ENCODE data around the gene GNG14. TPM values are rescaled to one million over a fixed set of nuclear protein-coding genes. Genes with fewer than 3 reads are reported as not detected.

The GNG14 gene
- total and polyA plus RNA-seq, 10 of the 15 experiments (the other 5 are each of a cell fraction or from before 2014, with no cell fraction given): not detected

- TF ChIP-seq IRF3 (IDR thresholded peaks at IDR 0.05): no peak
Measured at GRCh38 chr19:12705654-12706331, 18.0 kb downstream of the GNG14 start (continued).

- Histone ChIP-seq H3K27me3 (replicated peaks in 1 of 2; ENCODE audit: control insufficient read depth in 2 of 2, insufficient read depth in 2 of 2, low read length in 1 of 2) (no peaks in the 10 kb centered on the region), H3K27ac (ENCODE audit: control insufficient read depth, insufficient read depth) (no peak overlapping the region), H4K20me1 (ENCODE audit: control insufficient read depth, insufficient read depth) (no peaks in the 10 kb centered on the region), H3K36me3 (ENCODE audit: control insufficient read depth in 2 of 2, insufficient read depth in 2 of 2, low read length in 1 of 2) (peaks cover 34 to 47% of the 10 kb centered on the region in 2 experiments), H2AFZ (ENCODE audit: control insufficient read depth, low read depth, low read length) (no peak overlapping the region), H3K79me2 (ENCODE audit: control insufficient read depth, insufficient read depth, low read length) (no peaks in the 10 kb centered on the region), H3K4me2 (ENCODE audit: control insufficient read depth, insufficient read depth) (no peak overlapping the region), H3K4me1 (ENCODE audit: control insufficient read depth, insufficient read depth, low read length) (no peaks in the 10 kb centered on the region), H3K4me3 (no peak overlapping the region), H3K9ac (ENCODE audit: control insufficient read depth, insufficient read depth, low read length) (no peak overlapping the region), H3K9me3 (replicated peaks; ENCODE audit: control insufficient read depth, insufficient read depth, low read length) (no peaks in the 10 kb centered on the region)
- ChIA-PET RAD21 (ENCODE audit: unreplicated experiment) (no interaction called here), CTCF (no interaction called here), SMC1A (ENCODE audit: uncharacterized antibody, unreplicated experiment) (no interaction called here), POLR2A (no interaction called here)
- over 99% methylated on average over 12 of the region's 13 CpGs for WGBS (ENCODE audit: insufficient coverage, insufficient replicate concordance, low lambda C conversion rate, missing lambda C conversion rate)
- ATAC-seq: no peak
- TF ChIP-seq CBX5 (IDR thresholded peaks at IDR 0.05; ENCODE audit: low read depth): no peak
- DNase-seq (ENCODE audit: low read depth, low spot score): no peak
- BruUV-seq (replicated peaks): no TSS peak
- intact Hi-C loops (cut with micrococcal nuclease; ENCODE audit: unreplicated experiment): no loop called here
- in situ Hi-C loops (cut with MboI): no loop called here
- no peak for FAIRE-seq
Measured at GRCh38 chr19:12706332-12706718, 18.5 kb downstream of the GNG14 start.

GRCh38 chr19:12708641-12709040 is 20.8 kb downstream of the GNG14 start:
- DNase-seq (ENCODE audit: low read depth, low spot score): no peak
- in situ Hi-C loops (cut with MboI): no loop called here
- CTCF ChIA-PET: interaction anchor here (1.1 to 1.6 kb wide), 2 partner anchors 49 to 139 kb away, joined by 3 read pairs; no protein-coding TSS in a partner anchor
- H3K4me2 ChIP-seq (ENCODE audit: control insufficient read depth, insufficient read depth): no peak overlapping the region
- no peaks in the 10 kb centered on the region for H3K27me3 ChIP-seq (replicated peaks in 1 of 2; ENCODE audit: control insufficient read depth in 2 of 2, insufficient read depth in 2 of 2, low read length in 1 of 2)
- ATAC-seq: no peak
- H2AFZ ChIP-seq (ENCODE audit: control insufficient read depth, low read depth, low read length): no peak overlapping the region
- H3K9me3 ChIP-seq (replicated peaks; ENCODE audit: control insufficient read depth, insufficient read depth, low read length): no peaks in the 10 kb centered on the region
- no peaks in the 10 kb centered on the region for H3K79me2 ChIP-seq (ENCODE audit: control insufficient read depth, insufficient read depth, low read length)
- H3K4me3 ChIP-seq: no peak overlapping the region
- no peaks in the 10 kb centered on the region for H4K20me1 ChIP-seq (ENCODE audit: control insufficient read depth, insufficient read depth)
- no peak overlapping the region for H3K27ac ChIP-seq (ENCODE audit: control insufficient read depth, insufficient read depth)
- SMC1A ChIA-PET (ENCODE audit: uncharacterized antibody, unreplicated experiment): no interaction called here
- peaks cover 26 to 36% of the 10 kb centered on the region in 2 experiments for H3K36me3 ChIP-seq (ENCODE audit: control insufficient read depth in 2 of 2, insufficient read depth in 2 of 2, low read length in 1 of 2)
- TF ChIP-seq SMAD1 (IDR thresholded peaks at IDR 0.05; ENCODE audit: low read depth, partially characterized antibody) (no peak), KDM1A (IDR thresholded peaks at IDR 0.05; ENCODE audit: borderline replicate concordance) (no peak), ATF3 (IDR thresholded peaks at IDR 0.05; ENCODE audit: borderline replicate concordance, extremely low read depth, low read depth, low read length) (no peak), MTA3 (IDR thresholded peaks at IDR 0.05; ENCODE audit: borderline replicate concordance, low read length) (no peak)
- WGBS (ENCODE audit: insufficient coverage, insufficient replicate concordance, low lambda C conversion rate, missing lambda C conversion rate): 90% methylated on average over 8 of the region's 8 CpGs
- intact Hi-C loops (cut with micrococcal nuclease; ENCODE audit: unreplicated experiment): no loop called here
- H3K9ac ChIP-seq (ENCODE audit: control insufficient read depth, insufficient read depth, low read length): no peak overlapping the region
- RAD21 ChIA-PET (ENCODE audit: unreplicated experiment): no interaction called here
- POLR2A ChIA-PET: interaction anchor here (0.6 kb wide), 2 partner anchors 12 to 1782 kb away, joined by 3 to 4 read pairs; no protein-coding TSS in a partner anchor
- BruUV-seq (replicated peaks): no TSS peak
- no peak for FAIRE-seq
- no peaks in the 10 kb centered on the region for H3K4me1 ChIP-seq (ENCODE audit: control insufficient read depth, insufficient read depth, low read length)
